ENCODE data around the gene CA5A.
"Not testable (repeated sequence)": the region's sequence is repeated elsewhere in the genome, so short reads cannot be mapped to it uniquely, and the experiment has no call there.

Gene CA5A

GRCh38 chr16:87891764-87892163 is 44.6 kb downstream of the CA5A start:
- no peak for DNase-seq

GRCh38 chr16:87889762-87890161 is 46.6 kb downstream of the CA5A start:
- DNase-seq: not testable (repeated sequence)

GRCh38 chr16:87888346-87888745 is 48.0 kb downstream of the CA5A start:
- not testable (repeated sequence) for DNase-seq

- not testable (repeated sequence) for DNase-seq
These were observed 48.4 kb downstream of the CA5A start for GRCh38 chr16:87887931-87888330.

GRCh38 chr16:87885371-87885967 is 50.9 kb downstream of the CA5A start:
- DNase-seq: peak; percentile 8

- no peak for DNase-seq
These were observed 53.8 kb downstream of the CA5A start for GRCh38 chr16:87882436-87883019.

GRCh38 chr16:87881324-87882200 is 54.8 kb downstream of the CA5A start:
- peak; percentile 31 for DNase-seq

- DNase-seq: no peak
These were observed 56.1 kb downstream of the CA5A start for GRCh38 chr16:87880117-87880696.

GRCh38 chr16:87879411-87880013 is 56.8 kb downstream of the CA5A start:
- DNase-seq: not testable (repeated sequence)

- DNase-seq: no peak
These were observed 57.6 kb downstream of the CA5A start for GRCh38 chr16:87878704-87879103.

- DNase-seq: no peak
These were observed 58.3 kb downstream of the CA5A start for GRCh38 chr16:87877942-87878507.

GRCh38 chr16:87874639-87875427 is 61.5 kb downstream of the CA5A start:
- DNase-seq: no peak

GRCh38 chr16:87870418-87871291 is 65.7 kb downstream of the CA5A start:
- DNase-seq: not testable (repeated sequence)

- not testable (repeated sequence) for DNase-seq
These were observed 66.4 kb downstream of the CA5A start for GRCh38 chr16:87869879-87870417.

GRCh38 chr16:87869061-87869878 is 67.1 kb downstream of the CA5A start, which contains the start of gene SLC7A5:
TSS of gene SLC7A5 (minus strand) at chr16:87869507. CDS start at chr16:87869422, 85 bp downstream.
- peak; percentile 12 for DNase-seq

- DNase-seq: not testable (repeated sequence)
These were observed 67.9 kb downstream of the CA5A start for GRCh38 chr16:87868254-87869029.

- DNase-seq: not testable (repeated sequence)
These were observed 70.3 kb downstream of the CA5A start for GRCh38 chr16:87865902-87866555.

Data from NCI-H1105 treated with DMSO at 0.1 percent for 48 hours (cell line).